GM19240 (cell line): ENCODE measurements around the gene GPR137B.
A peak's percentile ranks its signal among the peaks of the same experiment; 100 is the strongest.
"Not testable (repeated sequence)": the region's sequence is repeated elsewhere in the genome, so short reads cannot be mapped to it uniquely, and the experiment has no call there.

Source experiments
- DNase-seq: peaks from one replicate; pipeline ENCODE4 v3.0.0; 2011; ENCODE audit warnings: low spot score; ENCODE audit not compliant: insufficient read length

The GPR137B gene

DNA sequence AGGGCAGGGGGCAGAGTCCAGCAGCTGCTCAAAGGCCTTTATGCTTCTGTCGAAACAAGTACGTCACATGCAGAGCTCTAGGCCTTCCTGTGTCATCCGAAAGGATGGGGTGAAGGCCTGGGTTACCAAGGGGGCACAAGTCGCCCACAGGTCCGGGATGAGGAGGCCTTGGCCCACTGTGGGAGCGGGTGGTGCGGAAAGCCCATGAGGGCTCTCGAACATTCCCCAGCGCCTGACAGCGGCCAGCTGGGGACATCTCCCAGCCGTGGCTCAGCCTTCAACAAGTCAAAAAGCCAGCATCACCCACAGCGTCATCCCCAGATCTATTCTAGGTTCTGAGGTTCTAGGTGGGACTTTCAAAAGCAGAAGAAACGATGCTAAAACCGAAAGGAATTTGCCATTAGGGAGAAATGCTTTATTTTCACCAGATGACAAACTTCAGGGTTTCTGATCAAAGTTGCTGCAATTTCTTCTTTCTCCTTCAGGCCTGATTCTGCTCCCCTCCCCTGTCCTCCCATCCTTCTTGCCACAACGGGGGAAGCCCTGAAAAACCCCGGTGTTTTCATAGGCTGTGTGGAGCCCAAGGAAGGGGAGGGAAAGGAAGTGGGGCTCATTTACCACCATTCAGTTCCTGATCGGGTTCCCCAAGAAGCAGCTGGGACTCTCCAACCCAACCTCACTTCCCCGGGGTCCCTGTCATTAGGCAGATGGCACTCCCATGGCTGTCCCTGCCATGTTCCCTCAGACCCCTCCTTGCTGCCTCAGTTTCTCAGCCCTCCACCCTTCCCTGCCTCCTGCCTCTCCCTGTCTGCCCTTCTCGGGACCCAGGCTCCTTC is 17.6 kb downstream of the GPR137B start:
- peak; percentile 51 for DNase-seq

DNA sequence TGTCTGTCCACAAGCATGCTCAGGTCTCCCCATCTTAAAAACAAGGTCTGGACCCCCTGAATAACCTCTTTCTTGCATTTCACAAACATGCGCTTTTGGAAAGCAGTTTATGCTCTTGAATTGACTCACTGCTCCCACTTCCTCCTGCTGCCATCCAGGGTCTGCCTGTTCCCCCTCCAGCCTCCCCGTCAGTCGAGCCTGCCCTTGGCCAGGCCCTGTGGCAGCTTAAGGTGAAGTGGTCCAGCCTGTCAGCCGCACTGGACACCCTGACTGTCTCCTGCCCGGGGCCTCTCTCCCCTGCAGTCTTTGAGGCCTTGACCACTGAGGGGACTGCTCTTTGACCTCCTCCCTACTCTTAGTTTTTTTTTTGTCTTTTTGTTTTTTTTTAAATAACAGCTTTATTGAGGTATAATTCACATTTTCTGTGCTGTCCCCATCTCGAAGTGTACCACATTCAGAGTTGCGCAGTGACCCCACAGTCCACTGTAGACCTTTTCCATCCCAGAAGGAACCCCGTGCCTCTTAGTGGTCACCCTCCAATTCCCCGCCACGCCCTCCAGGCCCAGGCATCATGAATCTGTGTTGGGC is 18.3 kb downstream of the GPR137B start:
- no peak for DNase-seq

GRCh38 chr1:236161230-236161629 is 18.9 kb downstream of the GPR137B start:
- DNase-seq, result no peak

DNA sequence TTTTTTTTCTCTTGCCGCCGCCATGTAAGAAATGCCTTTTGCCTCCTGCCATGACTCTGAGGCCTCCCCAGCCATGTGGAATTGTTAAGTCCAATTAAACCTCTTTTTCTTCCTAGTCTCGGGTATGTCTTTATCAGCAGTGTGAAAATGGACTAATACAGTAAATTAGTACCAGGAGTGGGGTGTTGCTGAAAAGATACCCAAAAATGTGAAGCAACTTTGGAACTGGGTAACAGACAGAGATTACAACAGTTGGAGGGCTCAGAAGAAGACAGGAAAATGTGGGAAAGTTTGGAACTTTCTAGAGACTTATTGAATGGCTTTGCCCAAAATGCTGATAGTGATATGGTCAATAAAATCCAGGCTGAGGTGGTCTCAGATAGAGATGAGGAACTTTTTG is 19.4 kb downstream of the GPR137B start:
- DNase-seq, result not testable (repeated sequence)

- DNase-seq, result no peak
Measured at GRCh38 chr1:236163463-236164153, 21.3 kb downstream of the GPR137B start.

GRCh38 chr1:236164273-236164672 is 21.9 kb downstream of the GPR137B start:
- no peak for DNase-seq

DNA sequence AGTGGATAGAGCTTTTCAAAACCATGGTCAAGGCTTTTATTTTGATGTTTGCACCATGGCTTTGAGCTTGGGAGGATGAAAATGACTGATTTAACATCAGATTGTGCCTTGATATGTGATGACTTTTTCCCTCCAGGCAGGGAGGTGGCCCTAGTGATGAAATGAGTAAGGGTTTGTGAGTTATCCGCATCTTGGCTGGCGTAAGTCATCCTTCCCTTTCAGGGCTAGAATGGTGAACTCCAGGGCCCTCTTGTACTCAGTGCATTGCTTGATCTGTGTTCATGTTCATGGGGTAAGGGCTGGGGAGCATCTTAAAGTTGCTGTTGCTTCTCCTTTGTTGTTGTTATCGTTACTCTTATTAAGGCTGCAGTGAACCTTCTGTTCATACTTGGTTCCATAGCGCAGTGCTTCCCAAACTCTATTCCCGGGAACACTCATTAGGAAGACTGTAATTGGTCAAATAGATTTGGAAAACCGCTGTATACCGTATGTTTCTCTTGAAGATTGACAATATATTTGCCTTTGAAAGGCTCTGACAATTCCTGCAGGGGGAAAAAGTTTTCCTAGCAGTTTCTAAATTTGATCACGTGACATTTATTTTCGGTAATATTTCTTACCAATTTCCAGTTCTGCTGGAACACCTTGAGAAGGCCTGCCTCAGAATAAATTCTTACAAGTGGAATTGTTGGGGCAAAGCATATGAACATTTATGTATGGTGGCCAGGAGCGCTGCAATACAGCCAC is 23.1 kb downstream of the GPR137B start:
- no peak for DNase-seq

GRCh38 chr1:236166041-236166440 is 23.7 kb downstream of the GPR137B start:
- DNase-seq, result no peak

- no peak for DNase-seq
Measured at GRCh38 chr1:236167154-236167553, 24.8 kb downstream of the GPR137B start.

DNA sequence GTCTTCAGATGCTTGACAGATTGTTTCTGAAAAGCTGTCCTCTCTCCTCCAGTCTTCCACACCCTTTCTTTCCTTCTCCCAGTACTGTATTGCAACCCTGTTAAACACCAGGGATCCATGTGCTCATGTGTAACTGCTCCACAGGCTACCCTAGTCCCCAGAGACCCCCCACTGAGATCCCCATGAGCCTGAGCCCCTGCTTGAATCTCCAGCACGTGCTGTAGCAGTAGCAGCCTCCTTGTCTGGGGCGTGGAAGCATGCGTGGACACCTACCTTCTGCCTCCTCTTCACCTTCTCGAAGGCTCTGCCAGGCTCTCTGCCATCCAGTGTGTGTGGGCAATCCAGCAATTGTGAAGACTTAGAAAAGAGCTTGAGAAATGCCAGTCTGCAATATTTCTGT is 25.2 kb downstream of the GPR137B start:
- DNase-seq, result no peak

GRCh38 chr1:236168716-236169429 is 26.5 kb downstream of the GPR137B start:
- no peak for DNase-seq

GRCh38 chr1:236172041-236172579 is 29.8 kb downstream of the GPR137B start:
- DNase-seq, result no peak

DNA sequence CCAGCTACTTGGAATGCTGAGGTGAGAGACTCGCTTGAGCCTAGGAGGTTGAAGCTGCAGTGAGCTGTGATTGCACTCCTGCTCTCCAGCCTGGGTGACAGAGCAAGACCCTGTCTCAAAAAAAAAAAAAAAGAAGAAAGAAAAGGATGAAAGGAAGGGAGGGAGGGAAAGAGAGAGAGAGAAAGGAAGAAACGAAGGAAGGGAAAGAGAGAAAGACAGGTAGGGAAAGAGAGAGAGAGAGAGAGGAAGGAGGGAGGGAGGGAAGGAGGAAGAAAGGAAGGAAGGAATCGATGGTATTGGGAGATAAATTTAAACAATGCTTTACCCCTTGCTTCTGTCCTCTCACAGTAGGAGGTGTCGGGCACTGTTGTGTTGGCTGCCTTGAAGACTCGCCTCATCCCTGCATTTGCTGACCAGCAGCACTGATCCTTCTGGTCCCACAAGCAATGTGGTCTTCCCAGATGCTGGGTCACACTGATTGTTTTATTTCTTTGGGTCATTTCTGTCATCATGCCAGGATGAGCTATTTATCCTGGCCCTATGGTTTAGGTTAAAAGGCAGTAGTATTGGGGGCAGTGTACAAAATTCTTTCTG is 30.9 kb downstream of the GPR137B start:
- DNase-seq, result no peak

GRCh38 chr1:236175642-236176336 is 33.5 kb downstream of the GPR137B start:
- peak; percentile 23 for DNase-seq

DNA sequence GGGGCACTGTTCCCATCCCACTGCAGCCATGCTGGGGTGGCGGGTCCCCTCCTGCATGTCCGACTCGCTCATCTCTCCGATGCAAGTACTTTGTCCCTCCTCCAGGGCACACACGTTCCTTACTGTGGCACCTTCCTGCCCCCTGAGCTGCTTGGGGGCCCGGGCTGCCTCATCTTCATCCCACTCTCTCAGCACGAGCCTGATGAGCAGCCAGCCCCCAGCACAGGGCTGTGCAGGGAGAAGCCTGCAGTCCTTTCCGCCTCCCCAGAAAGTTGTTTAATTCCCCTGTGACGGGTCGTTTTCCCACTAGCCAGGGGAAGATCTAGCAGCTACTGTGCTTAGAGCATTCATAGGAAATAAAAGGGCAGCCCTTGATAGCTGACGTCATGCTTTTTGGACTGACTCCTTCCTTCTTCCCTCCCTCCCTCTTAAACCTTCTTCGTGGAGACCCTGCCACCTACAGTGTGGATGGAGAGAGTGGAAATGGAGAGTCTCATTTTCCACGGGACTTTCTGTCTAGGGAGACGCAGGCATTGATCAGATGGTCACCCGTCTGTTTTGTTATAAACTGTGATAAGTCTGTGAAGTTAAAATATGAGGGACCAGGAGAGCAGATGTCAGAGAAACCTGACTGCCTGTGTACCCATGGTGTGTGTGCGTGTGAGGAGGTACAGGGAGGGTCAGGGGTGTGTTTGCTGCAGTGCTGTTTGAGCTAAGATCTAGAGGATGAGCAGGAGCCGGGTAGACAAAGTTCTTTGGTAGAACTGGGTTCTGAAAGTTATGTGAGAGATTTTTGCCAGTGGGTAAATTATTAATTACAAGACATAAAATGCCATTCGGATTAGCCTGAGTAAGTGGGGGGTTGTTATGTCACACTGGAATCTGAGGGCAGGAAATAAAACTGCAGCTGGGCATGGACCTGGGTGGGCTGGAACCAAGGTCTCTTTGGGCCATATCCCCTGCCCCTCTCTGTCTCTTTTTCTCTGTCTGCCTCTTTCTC is 34.3 kb downstream of the GPR137B start:
- DNase-seq, result no peak

DNA sequence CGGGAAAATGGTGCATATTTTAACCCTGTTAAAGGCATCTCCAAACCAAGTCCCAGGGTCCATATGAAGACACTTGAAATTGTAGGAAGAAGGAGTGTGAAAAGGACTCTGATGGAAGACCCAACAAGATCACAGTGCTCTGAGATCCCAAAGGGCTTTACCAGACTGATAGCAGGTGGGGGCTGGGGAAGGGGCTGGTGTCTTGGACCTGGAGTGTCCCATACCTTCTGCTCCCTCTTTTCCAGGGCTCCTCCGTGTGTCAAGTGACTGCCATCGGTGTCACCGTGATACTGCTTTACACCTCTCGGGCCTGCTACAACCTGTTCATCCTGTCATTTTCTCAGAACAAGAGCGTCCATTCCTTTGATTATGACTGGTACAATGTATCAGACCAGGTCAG is 37.3 kb downstream of the GPR137B start:
- DNase-seq, result no peak

GRCh38 chr1:236181059-236181458 is 38.7 kb downstream of the GPR137B start:
- DNase-seq, result no peak

- no peak for DNase-seq
Measured at GRCh38 chr1:236185687-236186086, 43.3 kb downstream of the GPR137B start.

GRCh38 chr1:236186471-236186870 is 44.1 kb downstream of the GPR137B start:
- not testable (repeated sequence) for DNase-seq
